Suppressor macrophage treated with lipopolysaccharide for 4 hours (primary cell): Measurements from ENCODE around the gene IL17C.

Experiments used
- DNase-seq: peaks from one replicate; pipeline ENCODE4 v3.0.0-alpha.2; 2020

The IL17C gene

DNA sequence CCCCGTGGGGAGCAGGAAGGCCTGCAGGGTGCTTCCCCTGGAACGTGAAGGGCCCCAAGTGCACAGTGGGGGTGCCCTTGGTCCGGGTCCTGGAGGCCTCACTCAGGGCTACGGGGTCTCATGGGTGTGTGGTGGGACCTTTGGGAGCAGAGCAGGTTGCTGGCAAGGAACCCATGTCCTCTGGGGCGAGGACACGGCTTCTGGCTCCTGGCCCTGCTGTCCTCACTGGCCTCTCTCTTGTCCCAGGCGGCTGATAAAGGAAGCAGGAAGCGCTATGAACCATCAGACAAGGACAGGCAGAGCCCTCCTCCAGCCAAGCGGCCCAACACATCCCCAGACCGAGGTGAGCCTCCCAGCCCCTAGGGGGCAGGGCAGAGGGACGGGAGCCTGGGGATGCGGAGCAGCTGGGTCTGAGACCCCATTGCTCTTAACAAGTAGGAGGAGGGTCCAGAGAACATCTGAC is 9.8 kb upstream of the IL17C start:
- DNase-seq = no peak

DNA sequence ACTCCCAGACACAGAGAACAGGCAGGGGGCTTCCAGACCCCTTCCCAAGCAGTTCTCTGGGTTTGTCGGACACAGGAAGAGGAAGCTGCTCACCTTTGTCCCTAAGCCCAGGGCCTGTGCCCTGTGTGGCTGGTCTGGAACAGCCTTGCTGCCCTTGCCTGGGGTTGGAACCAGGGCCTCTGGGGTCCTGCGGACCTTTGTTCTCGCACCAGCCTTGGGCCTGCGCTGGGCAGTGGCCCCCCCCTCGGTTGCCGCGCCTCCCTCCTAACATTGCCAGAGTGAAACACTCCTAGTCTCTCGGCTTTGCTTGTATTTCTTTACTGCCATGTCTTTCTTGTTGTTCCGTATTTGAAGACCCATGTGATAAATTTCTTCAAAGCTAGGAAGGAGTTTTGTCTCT is 8.5 kb upstream of the IL17C start:
- DNase-seq = no peak

DNA sequence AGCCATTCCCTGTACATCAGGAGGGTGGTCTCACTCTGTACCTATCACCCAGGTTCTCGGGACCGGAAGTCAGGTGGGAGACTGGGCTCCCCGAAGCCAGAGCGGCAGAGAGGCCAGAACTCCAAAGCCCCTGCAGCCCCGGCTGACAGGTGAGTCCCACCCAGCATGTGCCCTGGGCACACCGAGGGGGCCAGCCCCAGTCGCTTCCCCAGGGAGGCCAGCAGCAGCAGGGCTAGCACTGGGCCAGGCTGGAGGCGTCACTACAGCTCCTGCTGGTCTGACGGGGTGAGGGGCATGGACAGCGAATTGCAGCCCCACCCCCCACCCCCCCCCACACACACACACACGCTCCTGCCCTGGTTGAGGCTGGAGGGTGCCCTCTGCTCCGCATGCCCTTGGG is 7.9 kb upstream of the IL17C start:
- DNase-seq = no peak

DNA sequence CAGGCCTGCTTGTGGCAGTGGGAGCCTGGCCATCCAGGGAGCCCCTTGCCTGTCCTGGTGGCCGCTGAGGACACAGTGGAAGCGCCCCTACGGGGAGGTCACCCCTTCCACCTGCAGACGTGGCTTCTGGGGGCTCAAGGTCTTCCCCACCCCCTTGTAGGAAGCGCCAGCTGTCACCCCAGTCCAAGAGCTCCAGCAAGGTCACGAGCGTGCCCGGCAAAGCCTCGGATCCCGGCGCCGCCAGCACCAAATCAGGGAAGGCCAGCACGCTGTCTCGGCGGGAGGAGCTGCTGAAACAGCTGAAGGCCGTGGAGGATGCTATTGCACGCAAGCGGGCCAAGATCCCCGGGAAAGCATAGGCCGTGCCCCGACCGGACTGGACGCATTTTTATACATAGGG is 7.4 kb upstream of the IL17C start:
- DNase-seq = no peak

DNA sequence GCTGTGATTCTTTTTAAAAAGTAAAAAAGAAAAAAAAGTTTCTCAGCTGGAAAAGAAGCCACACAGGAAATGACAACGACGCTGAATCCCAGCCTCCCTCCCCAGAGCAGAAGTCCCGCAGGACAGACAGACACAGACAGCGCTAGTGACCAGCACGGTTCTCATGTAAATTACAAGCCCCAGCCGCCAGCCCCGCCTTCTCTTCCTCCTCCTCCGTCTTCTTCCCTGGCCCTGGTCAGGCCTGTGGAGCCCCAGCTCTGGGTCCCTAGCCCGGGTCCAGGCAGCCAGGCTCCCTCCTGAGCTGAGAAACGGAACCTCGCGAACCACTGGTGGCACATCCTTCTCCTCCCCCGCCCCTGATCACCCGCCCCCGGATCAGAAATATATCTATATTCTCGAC is 7.0 kb upstream of the IL17C start:
- DNase-seq = no peak

DNA sequence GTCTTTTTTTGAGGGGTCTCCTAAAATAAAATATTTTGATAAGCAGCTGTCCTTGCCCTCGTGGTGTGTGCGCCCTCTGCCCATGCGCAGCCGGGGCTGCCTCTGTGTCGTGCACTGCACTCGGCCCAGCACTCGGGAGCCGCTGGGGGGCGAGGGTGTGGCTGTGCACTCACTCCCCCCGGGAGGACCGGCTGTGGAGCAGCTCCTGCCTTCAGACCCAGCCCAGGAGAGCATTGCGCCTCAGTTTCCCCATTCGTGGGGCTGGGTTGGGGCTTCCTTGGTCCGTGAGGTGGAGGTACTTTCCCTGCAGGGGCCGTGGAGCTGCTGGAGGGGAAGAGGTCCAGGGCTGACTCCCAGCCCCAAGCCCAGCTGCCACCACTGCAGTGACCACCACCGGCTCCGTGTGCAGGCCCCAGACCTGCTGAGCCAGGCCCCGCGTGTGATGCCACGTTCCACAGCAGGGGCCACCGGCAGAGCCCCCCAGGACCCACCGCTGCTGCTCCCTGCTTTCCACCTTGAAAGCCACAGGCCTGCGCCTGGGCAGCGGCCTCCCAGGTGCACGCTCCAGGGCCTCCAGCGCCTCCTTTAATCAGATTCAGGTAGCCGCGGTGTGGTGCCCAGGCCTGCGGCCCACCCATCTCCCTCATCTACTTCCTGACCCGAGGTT is 6.3 kb upstream of the IL17C start:
- no peak for DNase-seq

DNA sequence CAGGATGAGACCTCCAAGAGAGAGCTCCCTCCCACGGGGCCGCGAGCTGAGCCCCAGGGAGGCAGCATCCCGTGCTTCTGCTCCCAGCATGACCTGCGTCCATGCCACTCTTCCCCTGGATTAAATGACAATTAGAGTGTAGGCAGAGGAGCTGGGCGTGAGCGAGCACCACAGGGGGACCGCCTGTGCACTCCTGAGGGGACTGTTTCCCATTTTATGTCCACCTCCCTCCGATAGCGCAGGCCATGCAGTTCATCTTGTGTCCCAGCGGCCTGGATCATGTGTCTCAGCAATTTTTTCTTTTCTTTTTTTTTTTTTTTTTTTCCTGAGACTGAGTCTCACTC is 5.8 kb upstream of the IL17C start:
- DNase-seq = no peak

DNA sequence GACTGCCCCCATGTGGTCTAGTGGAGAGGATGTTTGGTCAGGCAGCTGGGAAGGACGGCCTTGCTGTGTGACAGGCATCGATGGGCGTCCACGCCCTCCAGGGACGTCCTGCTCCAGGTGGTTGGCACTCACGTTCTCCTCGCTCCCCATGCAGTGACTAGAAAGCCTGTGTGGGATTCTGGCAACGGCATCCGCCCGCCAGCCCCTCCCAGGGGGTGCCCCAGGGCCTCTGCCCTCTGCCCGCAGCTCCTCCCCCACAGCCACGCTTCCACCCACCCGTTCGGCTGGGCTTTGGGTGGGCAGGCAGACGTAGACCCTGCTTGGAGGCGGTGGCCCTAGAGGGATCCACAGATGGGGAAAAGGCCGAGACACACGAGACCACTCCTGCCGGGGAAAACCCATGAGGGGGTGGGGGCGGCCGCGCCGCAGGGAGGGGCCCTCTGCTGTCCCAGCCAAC is 4.7 kb upstream of the IL17C start:
- DNase-seq = peak; percentile 71

DNA sequence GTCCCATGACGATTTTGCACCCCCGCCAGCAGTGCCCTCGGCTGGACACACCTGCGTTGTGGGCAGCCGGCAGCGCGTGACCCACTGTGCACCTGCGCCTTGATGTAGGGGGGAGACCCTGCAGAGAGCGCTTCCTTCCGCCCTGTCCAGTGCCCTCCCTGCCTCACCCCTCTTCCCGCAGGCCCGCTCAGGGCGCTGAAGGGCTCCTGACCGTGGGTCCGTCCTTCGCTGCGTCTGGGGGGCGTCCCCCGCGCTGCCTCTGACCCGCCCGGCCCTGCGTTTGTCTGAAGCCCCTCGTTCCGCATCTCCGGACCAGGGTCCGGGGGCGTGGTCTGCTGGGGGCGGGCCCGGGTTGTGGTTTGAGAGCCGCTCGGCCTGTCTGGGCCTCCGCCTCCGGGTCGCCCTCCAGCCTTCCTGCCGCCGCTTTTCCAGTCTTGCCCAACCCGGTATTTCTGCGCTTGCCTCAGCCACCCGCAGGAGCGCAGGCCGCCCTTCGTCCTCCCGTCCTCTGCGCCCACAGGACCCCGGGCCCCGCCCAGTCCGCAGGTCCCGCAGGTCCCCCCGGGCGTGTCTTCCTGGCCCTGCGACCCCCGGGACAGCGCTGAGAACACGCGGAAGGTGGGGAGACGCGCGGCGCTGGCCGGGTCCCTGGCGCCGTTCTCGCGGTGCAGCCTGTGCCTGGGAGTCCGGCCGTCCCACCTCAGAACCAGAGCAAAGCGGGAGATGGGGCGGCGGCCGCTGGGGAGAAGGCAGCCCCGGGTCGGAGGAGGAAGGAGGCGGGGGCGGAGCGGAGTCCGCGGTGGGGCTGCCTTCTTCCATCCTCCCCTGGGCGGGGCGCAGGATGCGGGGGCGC is 4.0 kb upstream of the IL17C start:
- DNase-seq = peak; percentile 89

DNA sequence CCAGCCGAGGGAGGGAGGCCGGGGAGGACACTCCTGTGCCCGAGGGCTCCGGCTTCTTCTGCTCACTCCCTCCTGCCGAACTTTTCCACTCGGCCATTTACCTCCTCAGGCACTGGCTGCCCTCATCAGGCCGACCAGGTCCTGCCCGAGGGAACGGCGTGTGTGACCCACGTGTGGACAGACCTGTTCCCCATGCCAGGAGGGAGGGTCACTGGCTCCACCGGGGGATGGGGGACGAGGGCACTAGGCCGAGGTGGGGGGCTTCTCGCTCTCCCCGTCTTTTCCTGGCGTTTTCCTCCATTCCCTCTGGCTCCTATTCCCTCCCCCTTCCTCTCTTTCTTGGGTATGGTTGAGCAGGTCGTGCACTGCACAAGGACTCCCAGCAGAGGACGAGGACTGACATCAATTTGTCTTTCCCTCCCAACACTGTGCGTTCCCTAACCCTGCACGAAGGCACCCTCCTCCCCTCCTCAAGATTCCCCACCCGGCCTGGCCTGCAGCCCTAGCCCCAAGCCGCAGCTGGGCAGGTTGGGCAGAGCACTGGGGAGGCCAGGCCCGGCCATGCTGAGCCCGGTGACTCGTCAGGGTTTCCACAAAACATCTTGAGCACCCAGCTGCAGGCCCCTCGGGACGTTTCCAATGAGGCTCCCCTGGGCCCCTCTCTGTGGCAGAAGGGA is 3.2 kb upstream of the IL17C start:
- no peak for DNase-seq

DNA sequence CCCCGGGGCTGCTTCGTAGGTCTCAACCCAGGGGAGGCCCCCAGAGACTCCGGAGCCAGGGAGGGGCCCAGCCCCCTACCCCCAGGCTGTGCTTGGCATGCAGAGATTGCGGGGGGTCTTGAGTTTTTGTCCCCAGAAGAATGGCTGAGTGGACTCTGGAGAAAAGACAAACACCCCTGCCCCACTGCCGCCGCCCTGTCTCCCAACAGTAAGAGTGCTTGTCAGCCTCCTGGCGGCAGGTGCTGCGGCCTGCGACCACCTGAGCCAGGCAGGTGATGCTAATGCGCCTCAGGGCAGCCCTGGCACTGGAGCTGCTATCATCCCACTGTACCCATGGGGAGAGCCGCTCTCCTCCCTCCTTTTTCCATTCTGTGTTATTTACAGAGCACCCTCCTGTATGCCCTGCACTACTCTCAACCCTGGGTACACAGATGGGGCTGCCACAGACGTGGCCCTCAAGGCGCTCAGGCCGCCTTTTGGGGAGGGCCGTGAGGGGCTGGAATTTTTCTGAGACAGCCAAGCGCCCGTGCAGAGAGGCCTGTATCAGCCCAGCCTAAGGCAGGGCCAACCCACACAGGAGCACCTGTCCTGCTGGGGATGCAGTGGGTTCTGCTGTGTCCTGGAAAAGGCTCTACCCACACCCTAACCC is 2.6 kb upstream of the IL17C start:
- no peak for DNase-seq

DNA sequence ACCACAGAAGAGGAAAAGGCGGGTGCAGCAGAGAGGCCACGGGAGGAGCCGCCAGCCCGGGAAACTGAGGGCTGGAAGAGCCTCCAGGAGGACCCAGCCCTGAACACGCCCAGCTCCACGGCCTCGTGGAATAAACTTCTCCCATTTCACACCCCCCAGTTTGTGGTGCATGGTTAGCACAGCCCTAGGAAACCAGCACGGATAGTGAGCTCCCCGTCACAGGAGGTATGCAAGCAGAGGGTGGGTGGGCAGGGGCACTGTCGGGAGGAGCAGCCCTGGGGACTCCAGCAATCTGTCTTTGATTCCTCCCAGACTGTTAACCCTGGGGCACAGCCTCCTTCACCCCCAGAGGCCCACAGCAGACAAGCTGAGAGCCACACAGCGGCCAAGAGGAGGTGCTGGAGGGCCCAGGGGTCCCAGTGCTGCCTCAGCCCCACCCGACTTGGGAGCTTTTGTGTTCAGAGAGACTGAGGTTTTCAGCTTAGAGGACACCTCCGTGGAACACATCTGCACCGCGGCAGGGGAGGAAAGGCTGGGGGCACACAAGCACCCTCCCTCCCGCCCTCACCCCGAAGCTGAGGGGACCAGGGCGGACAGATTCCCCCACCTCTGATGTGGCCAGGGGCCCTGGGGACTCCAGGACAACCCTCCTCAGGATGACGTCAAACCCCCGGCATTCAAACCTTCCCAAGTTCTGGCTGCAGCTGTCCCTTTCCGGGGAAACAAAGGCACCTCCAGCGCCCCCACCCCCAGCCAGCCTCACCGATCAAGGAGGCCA is 1.7 kb upstream of the IL17C start:
- DNase-seq = no peak

DNA sequence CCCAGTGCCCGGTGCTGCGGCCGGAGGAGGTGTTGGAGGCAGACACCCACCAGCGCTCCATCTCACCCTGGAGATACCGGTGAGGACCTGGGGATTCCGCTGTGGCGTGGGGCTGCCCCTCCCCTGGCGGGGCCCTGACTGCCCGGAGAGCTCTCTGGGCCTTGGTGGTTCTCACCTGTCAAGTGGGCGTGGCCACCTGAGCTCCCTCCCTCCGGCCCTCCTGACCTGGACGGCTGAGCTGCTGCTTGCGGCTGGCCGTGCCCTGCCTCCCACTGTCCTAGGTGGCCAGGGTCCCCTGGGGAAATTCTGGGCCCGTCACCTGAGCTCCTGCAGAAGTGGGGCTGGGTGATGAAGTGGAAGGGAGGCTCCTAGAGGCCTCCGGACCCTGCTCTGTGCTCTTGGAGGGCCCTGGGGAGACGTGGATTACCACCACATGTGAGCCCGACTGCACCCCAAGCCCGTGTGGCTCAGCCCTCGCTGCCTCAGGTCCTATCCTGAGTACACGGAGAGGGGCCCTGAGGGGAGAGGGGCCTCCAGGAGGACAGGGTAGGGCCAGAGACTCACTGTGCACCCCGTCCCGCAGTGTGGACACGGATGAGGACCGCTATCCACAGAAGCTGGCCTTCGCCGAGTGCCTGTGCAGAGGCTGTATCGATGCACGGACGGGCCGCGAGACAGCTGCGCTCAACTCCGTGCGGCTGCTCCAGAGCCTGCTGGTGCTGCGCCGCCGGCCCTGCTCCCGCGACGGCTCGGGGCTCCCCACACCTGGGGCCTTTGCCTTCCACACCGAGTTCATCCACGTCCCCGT is 1.1 kb downstream of the IL17C start:
- DNase-seq = no peak

DNA sequence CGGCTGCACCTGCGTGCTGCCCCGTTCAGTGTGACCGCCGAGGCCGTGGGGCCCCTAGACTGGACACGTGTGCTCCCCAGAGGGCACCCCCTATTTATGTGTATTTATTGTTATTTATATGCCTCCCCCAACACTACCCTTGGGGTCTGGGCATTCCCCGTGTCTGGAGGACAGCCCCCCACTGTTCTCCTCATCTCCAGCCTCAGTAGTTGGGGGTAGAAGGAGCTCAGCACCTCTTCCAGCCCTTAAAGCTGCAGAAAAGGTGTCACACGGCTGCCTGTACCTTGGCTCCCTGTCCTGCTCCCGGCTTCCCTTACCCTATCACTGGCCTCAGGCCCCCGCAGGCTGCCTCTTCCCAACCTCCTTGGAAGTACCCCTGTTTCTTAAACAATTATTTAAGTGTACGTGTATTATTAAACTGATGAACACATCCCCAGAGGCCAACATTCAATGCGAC is 1.7 kb downstream of the IL17C start:
- DNase-seq = no peak

DNA sequence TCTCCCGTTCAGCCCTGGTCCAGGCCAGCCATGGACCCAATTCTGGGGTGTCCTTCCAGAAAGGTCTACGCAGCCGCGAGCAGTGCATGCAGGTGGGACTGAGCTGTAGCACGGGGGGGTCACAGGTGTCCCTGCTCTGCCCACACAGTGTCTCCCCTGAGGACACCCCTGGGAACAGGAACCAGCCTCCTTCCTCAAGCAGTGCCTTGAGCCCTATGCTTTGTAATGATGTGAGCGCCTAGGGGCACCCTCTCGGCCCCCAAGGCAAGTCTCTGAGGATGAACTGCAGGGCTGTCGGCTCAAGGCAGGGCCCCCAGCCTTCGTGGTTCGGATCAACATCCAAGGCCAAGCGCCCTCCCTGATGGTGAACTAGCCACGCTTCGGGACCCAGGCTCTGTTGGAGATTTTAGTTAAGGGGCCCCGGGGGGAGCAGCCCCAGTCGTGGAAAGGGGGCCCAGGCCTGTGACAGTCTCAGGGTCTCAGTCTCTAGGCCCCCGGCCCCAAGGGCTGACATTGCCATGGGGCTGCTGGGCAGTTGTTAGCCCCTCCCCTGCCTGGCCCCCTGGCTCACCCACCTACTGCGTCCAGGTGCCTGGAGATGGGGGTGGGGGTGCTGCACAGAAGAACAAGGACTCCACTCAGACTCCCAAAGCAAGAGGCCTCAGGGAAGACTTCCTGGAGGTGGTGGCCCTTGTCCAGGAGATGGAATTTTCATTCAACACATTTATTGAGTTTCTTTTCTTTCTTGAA is 2.3 kb downstream of the IL17C start:
- DNase-seq = no peak

DNA sequence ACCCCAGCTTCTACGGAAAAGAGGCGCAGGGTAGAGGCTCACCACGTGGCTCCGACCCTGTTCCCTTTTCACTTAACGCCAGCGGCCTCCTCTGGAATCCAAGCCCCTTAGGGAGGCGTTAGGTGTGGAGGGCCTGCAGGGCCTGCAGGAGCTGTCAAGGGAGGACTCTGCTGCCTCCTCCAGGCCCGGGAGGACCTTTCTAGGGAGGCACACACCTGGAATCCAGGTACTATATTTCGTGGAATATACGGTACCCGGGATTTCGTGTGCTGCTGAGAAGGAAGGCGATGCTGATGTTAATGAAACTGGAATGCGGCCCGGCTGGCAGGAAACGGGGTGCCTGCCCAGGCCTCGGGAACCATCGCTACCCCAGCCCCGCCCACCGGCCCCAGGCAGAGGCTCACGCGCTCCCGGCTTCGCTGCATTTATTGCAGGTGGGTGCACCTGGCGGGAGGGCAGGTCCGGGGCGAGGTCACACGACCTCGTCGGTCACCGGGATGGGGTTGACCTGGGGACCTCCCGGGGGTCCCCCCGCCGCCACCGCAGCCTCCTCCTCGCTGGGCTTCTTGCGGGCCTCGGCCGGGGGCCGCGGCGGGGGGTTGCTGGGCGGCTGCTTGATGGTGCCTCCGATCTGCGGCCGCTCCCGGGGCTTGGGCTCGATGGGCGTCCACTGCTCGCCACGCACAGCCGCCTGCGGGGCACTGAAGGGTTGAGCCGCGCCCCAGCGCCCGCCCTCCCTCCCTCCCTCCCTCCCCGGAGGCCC is 4.7 kb downstream of the IL17C start:
- no peak for DNase-seq

DNA sequence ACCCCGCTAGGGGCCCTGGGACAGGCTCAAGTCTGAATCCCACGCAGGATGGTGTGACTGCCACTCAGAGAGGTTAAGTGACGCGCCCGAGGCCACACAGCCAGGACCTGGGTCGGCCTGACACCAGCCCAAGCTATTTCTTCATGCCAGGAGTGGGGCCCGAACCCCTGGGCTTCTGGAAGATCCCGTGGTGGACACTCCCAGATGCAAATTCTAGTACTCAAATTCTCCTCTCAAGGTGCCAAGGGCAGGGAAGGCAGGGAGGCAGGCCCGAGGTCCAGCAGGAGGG is 5.2 kb downstream of the IL17C start:
- DNase-seq = no peak

DNA sequence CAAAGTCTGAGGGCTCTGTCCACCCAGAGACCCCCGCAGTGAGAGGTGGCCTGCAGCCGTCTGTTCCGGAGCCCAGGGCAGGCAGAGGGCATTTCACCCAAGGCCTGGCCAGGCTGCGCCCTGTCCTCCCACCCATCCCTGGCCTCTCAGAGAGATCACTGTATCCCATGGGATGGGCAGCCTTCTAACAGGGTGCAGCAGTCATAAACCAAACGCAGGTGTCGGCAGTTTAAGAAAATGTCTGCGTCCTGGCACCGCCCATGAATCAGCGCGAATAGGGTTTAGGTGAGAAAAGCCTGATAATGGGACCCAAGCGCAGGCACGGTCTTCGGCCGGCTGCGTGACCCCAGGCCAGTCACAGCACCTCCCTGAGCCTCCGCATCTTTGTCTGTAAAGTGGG is 7.1 kb downstream of the IL17C start:
- DNase-seq = no peak

DNA sequence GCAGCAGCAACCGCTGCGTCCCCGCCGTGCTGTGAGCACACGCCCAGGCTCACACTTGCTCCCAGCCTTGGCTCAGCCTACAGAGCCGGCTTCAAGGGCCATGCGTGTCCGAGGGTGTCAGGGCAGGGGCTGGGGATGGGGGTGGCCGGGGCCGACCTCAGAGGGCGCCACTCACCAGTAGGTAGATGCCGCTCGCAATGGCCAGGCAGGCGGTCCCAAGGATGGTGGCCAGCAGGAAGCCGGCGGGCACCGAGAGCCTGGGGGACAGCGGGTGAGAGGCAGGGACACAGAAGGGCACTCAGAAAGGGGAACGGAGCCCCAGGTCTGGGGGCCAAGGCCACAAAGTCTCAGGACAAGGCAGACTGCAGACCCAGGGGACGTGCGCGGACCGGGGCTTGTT is 7.6 kb downstream of the IL17C start:
- no peak for DNase-seq

DNA sequence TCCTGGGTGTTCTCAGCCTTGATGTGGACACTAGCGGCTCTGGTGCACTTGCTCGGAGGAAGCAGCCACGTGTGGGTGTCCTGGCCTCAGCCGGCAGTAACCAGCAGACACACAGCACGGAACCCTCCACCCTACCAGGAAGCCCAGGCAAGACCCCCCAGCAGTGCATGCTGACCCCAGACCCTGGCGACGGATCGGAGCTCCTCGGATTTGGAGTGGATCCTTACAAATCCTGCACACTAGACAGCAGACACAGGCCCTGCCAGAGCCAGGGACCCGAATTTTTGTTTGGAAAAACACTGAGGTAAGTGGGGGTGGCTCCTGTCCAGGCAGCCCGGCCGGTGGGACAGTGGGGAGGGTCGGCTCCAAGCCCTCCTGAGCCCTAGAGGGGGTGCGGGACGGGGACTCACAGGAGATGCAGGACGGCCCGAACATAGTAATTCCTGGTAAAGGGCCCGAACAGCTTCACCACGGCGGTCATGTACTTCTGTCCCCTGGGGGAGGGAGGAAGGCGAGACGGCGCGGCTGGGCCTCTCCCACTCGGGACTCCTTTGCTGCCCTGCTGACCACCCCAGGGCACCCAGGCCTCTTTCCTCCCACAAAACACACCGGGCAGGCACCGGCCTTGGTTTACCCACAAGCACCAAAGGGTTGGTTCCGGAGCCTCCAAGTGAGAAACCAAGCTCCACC is 8.1 kb downstream of the IL17C start:
- DNase-seq = no peak
